ENCODE measurements around the gene TMA7. TPM values are rescaled to one million over a fixed set of nuclear protein-coding genes. Genes with fewer than 3 reads are reported as not detected.

TMA7 gene
- total and polyA plus RNA-seq, 12 donors: 140 to 1,063 (median 196) TPM

- Histone ChIP-seq H3K9me3 (no peaks in the 10 kb centered on the region), H3K27ac (peak overlapping the region in 1 of 10 donors; percentile 6), H3K36me3 (peaks cover 0 to 32% (median 10%) of the 10 kb centered on the region in 9 donors), H3K27me3 (no peaks in the 10 kb centered on the region), H3K4me1 (peaks cover 5 to 32% (median 17%) of the 10 kb centered on the region in 9 donors), H3K4me3 (no peak overlapping the region)
- WGBS, 2 donors: 68 to 70% methylated on average over 15 of the region's 15 CpGs
- intact Hi-C loops (cut with DNase I): loop anchor here in 8 of 10 donors (2.0 to 10.0 kb wide), 7 partner anchors 32 to 240 kb away; no protein-coding TSS in a partner anchor
- TF ChIP-seq, protein P1, sequence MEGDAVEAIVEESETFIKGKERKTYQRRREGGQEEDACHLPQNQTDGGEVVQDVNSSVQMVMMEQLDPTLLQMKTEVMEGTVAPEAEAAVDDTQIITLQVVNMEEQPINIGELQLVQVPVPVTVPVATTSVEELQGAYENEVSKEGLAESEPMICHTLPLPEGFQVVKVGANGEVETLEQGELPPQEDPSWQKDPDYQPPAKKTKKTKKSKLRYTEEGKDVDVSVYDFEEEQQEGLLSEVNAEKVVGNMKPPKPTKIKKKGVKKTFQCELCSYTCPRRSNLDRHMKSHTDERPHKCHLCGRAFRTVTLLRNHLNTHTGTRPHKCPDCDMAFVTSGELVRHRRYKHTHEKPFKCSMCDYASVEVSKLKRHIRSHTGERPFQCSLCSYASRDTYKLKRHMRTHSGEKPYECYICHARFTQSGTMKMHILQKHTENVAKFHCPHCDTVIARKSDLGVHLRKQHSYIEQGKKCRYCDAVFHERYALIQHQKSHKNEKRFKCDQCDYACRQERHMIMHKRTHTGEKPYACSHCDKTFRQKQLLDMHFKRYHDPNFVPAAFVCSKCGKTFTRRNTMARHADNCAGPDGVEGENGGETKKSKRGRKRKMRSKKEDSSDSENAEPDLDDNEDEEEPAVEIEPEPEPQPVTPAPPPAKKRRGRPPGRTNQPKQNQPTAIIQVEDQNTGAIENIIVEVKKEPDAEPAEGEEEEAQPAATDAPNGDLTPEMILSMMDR (IDR thresholded peaks at IDR 0.05): no peak
- DNase-seq (no peak), ATAC-seq (no peak)
Observed at GRCh38 chr3:48434591-48435222, 5.3 kb upstream of the TMA7 start.

- TF ChIP-seq, protein P1 (IDR thresholded peaks at IDR 0.05): no peak
- no peak overlapping the region for H3K27ac ChIP-seq
Observed at GRCh38 chr3:48435223-48435595, 4.8 kb upstream of the TMA7 start.

GRCh38 chr3:48435774-48436476 is 4.1 kb upstream of the TMA7 start:
- DNase-seq (peak; percentile 81 to 88), ATAC-seq (peak in 7 of 8 donors; percentile 42 to 65 (median 58))
- Histone ChIP-seq H3K36me3 (peaks cover 0 to 32% (median 10%) of the 10 kb centered on the region in 9 donors), H3K4me3 (no peak overlapping the region), H3K27me3 (no peaks in the 10 kb centered on the region), H3K4me1 (peaks cover 0 to 26% (median 15%) of the 10 kb centered on the region in 9 donors), H3K9me3 (no peaks in the 10 kb centered on the region), H3K27ac (peak overlapping the region in 1 of 10 donors; percentile 7)
- 45 to 51% methylated on average over 7 of the region's 7 CpGs for WGBS, 2 donors
- intact Hi-C loops (cut with DNase I): loop anchor here (1.0 to 10.0 kb wide), 12 partner anchors 33 to 241 kb away; no protein-coding TSS in a partner anchor
- TF ChIP-seq, protein P1 (IDR thresholded peaks at IDR 0.05): peak; percentile 98 to 100 (median 99)

More at GRCh38 chr3:48435223-48435595, 4.8 kb upstream of the TMA7 start:
- 88 to 92% methylated on average over 4 of the region's 4 CpGs for WGBS, 2 donors
- no peak overlapping the region for H3K4me3 ChIP-seq
- H3K9me3 ChIP-seq: no peaks in the 10 kb centered on the region
- DNase-seq (no peak), ATAC-seq (no peak)
- H3K36me3 ChIP-seq: peaks cover 0 to 32% (median 10%) of the 10 kb centered on the region in 9 donors
- H3K27me3 ChIP-seq: no peaks in the 10 kb centered on the region
- H3K4me1 ChIP-seq: peaks cover under 1 to 26% (median 13%) of the 10 kb centered on the region in 9 donors
- intact Hi-C loops (cut with DNase I): loop anchor here in 7 of 10 donors (2.0 to 10.0 kb wide), 7 partner anchors 32 to 240 kb away; no protein-coding TSS in a partner anchor

GRCh38 chr3:48436477-48436787 is 3.6 kb upstream of the TMA7 start:
- no peak for DNase-seq
- intact Hi-C loops (cut with DNase I): loop anchor here in 9 of 10 donors (1.0 to 10.0 kb wide), 11 partner anchors 34 to 242 kb away; no protein-coding TSS in a partner anchor
- WGBS, 2 donors: 72 to 94% methylated on average over 1 of the region's 1 CpG
- Histone ChIP-seq H3K36me3 (peaks cover 0 to 33% (median 10%) of the 10 kb centered on the region in 9 donors), H3K27me3 (no peaks in the 10 kb centered on the region), H3K4me3 (no peak overlapping the region), H3K4me1 (peaks cover 0 to 31% (median 20%) of the 10 kb centered on the region in 9 donors), H3K9me3 (no peaks in the 10 kb centered on the region), H3K27ac (peak overlapping the region in 1 of 10 donors; percentile 7)
- TF ChIP-seq, protein P1 (IDR thresholded peaks at IDR 0.05): no peak
- no peak for ATAC-seq

Measured in heart right ventricle (tissue), 16 donors.